ENCODE data around the gene FIGNL2. TPM values are rescaled to one million over a fixed set of nuclear protein-coding genes. Genes with fewer than 3 reads are reported as not detected.
A peak's percentile ranks its signal among the peaks of the same experiment; 100 is the strongest.

Gene FIGNL2
- total and polyA plus RNA-seq, 9 of the 15 experiments (the other 6 are each of a cell fraction or from before 2014, with no cell fraction given): 0.01 TPM; not detected in 8

- no peak for TF ChIP-seq OTX1 (CRISPR knock-in tag; IDR thresholded peaks at IDR 0.05)
Observed at GRCh38 chr12:51847643-51848325, 734 bp downstream of the FIGNL2 start (continued).

GRCh38 chr12:51846911-51847642 is 1.4 kb downstream of the FIGNL2 start:
- DNase-seq (ENCODE audit: extremely low read depth in 1 of 4, low spot score in 3 of 4): peak in 2 of 4 experiments; percentile 46 to 47

More at GRCh38 chr12:51846911-51847642, 1.4 kb downstream of the FIGNL2 start:
- H2AFZ ChIP-seq (ENCODE audit: low read depth, low read length): no peak overlapping the region
- TF ChIP-seq PHF20 (IDR thresholded peaks at IDR 0.05; ENCODE audit: partially characterized antibody) (no peak), PCBP1 (IDR thresholded peaks at IDR 0.05; ENCODE audit: low read depth, low read length, poor library complexity, severe bottlenecking) (peak; percentile 17), E2F3 (CRISPR knock-in tag; IDR thresholded peaks at IDR 0.05) (no peak)
- BruUV-seq (replicated peaks): no TSS peak
- H3K9me3 ChIP-seq (replicated peaks; ENCODE audit: control insufficient read depth, insufficient read depth, low read depth, low read length): no peaks in the 10 kb centered on the region
- no peak for FAIRE-seq
- H3K4me1 ChIP-seq (replicated peaks in 1 of 2; ENCODE audit: control insufficient read depth in 2 of 2, insufficient read depth in 2 of 2, low read length in 2 of 2): peaks cover 0 to 21% of the 10 kb centered on the region in 2 experiments; a peak in 3 of 5 replicates
- intact Hi-C loops (cut with micrococcal nuclease): no loop called here
- H4K20me1 ChIP-seq (replicated peaks; ENCODE audit: control insufficient read depth, insufficient read depth, low read length): peaks cover 14% of the 10 kb centered on the region; the same call in 1 of the 2 replicates
- H3K79me2 ChIP-seq (ENCODE audit: control insufficient read depth, insufficient read depth, low read length): no peaks in the 10 kb centered on the region
- CTCF ChIA-PET (ENCODE audit: low intra/inter-chr PET ratio): no interaction called here
- H3K27me3 ChIP-seq (ENCODE audit: control insufficient read depth in 2 of 2, insufficient read depth in 2 of 2, low read length in 2 of 2): peaks cover 31 to 75% of the 10 kb centered on the region in 2 experiments; a peak in 4 of 5 replicates
- no peak overlapping the region for H3K27ac ChIP-seq (ENCODE audit: extremely low read depth, low read depth, low read length)
- H3K9me1 ChIP-seq (ENCODE audit: control insufficient read depth, insufficient read depth, low read length): no peaks in the 10 kb centered on the region
- POLR2A ChIA-PET: no interaction called here
- no peak for ATAC-seq
- H3K4me2 ChIP-seq (ENCODE audit: insufficient read depth, low read length): no peak overlapping the region
- no peak overlapping the region for H3K4me3 ChIP-seq
- no peak overlapping the region for H3K9ac ChIP-seq (ENCODE audit: insufficient read depth in 1 of 2, low read depth in 2 of 2, low read length in 2 of 2)
- 33% methylated on average over 39 of the region's 59 CpGs for WGBS (ENCODE audit: insufficient coverage, low coverage, missing lambda C conversion rate)
- H3K36me3 ChIP-seq (ENCODE audit: control insufficient read depth, insufficient read depth, low read length): no peaks in the 10 kb centered on the region
- in situ Hi-C loops (cut with MboI): no loop called here

Measured in K562 (cell line).